AG04449 (cell line): ENCODE measurements around the gene CD300LF.
A peak's percentile ranks its signal among the peaks of the same experiment; 100 is the strongest.

Source experiments
- CTCF ChIA-PET: fragments of 350-600 bp; formaldehyde crosslinking; extraction: SDS; loops from one replicate; lab custom pipeline; 2021; ENCODE audit warnings: antibody characterized with exemption; lab: Yijun Ruan, JAX
- POLR2A ChIA-PET: fragments of 400-600, 350-600 bp; formaldehyde crosslinking; extraction: SDS; loops from one replicate; lab custom pipeline; 2020; ENCODE audit warnings: antibody characterized with exemption, inconsistent platforms; lab: Yijun Ruan, JAX
- DNase-seq: peaks from one replicate; pipeline ENCODE4 v3.0.0-alpha.2; 2010; ENCODE audit warnings: low read depth, low spot score
- H3K4me3 ChIP-seq: 2 replicates; pipeline ENCODE4 v1.5.1; 2011; ENCODE audit warnings: low read depth, mild to moderate bottlenecking, control low read depth, low read length
- CTCF ChIP-seq: IDR thresholded peaks from one replicate; pipeline ENCODE4 v1.5.1; 2011; ENCODE audit warnings: mild to moderate bottlenecking, moderate library complexity, low read length, control low read depth, inconsistent platforms; ENCODE audit not compliant: insufficient read depth; ENCODE audit errors: missing control alignments

Gene CD300LF

GRCh38 chr17:74749279-74750038 lies 36.7 kb upstream of the CD300LF start:
- H3K4me3 ChIP-seq, result peak overlapping the region; percentile 76
- CTCF ChIA-PET, result interaction anchor here (0.7 to 2.4 kb wide), 12 partner anchors 10 to 120 kb away, joined by 3 to 23 read pairs (median 4); partner anchors contain the start of genes NAT9 and RAB37
- POLR2A ChIA-PET, result interaction anchor here (0.8 to 2.5 kb wide), 3 partner anchors 11 to 24 kb away, joined by 3 to 10 read pairs (median 3); no protein-coding TSS in a partner anchor
- no peak for DNase-seq
- TF ChIP-seq CTCF, result no peak

- peak; percentile 38 for DNase-seq
- peak; percentile 18 for TF ChIP-seq CTCF
- H3K4me3 ChIP-seq, result peak within 1 kb of the TSS; percentile 76
- ChIA-PET POLR2A (interaction anchor here (0.8 to 2.5 kb wide), 2 partner anchors 12 to 25 kb away, joined by 3 to 10 read pairs; no protein-coding TSS in a partner anchor), CTCF (interaction anchor here (0.7 to 4.7 kb wide), 12 partner anchors 11 to 121 kb away, joined by 3 to 185 read pairs (median 8); partner anchors contain the start of genes GRIN2C, NAT9 and RAB37)
Measured at GRCh38 chr17:74748529-74749278, 36.0 kb upstream of the CD300LF start, which contains the start of gene NHERF1. NHERF1 (plus strand) TSS chr17:74748628; CDS start chr17:74748847, 219 bp downstream.

- no peak for TF ChIP-seq CTCF
- H3K4me3 ChIP-seq, result peak overlapping the region; percentile 57
- POLR2A ChIA-PET, result no interaction called here
- CTCF ChIA-PET, result interaction anchor here (2.4 to 4.7 kb wide), 5 partner anchors 11 to 210 kb away, joined by 14 to 185 read pairs (median 44); partner anchors contain the start of genes GRIN2C, NAT9 and RAB37
- DNase-seq, result no peak
Measured at GRCh38 chr17:74748279-74748528, 35.5 kb upstream of the CD300LF start.

GRCh38 chr17:74746922-74747321 lies 34.2 kb upstream of the CD300LF start:
- H3K4me3 ChIP-seq, result no peak overlapping the region
- POLR2A ChIA-PET, result no interaction called here

GRCh38 chr17:74746376-74746775 lies 33.7 kb upstream of the CD300LF start:
- no peak for TF ChIP-seq CTCF
- POLR2A ChIA-PET, result no interaction called here
- no peak for DNase-seq
- H3K4me3 ChIP-seq, result no peak overlapping the region
- CTCF ChIA-PET, result interaction anchor here (0.7 to 4.7 kb wide), 19 partner anchors 9 to 215 kb away, joined by 3 to 185 read pairs (median 13); partner anchors contain the start of genes FDXR, GRIN2C, NAT9 and RAB37

More at GRCh38 chr17:74746922-74747321, 34.2 kb upstream of the CD300LF start:
- CTCF ChIA-PET, result interaction anchor here (0.7 to 4.7 kb wide), 15 partner anchors 10 to 214 kb away, joined by 3 to 185 read pairs (median 17); partner anchors contain the start of genes FDXR, GRIN2C, NAT9 and RAB37
- no peak for DNase-seq
- no peak for TF ChIP-seq CTCF
